Loucy (cell line): ENCODE results near the gene TMEM178A.

ENCODE experiments used
- H2AFZ ChIP-seq: fragments of 200-600 bp; sonication (generic); 2 replicates; pipeline ENCODE4 v1.6.0; 2016; ENCODE audit warnings: antibody characterized with exemption, mild to moderate bottlenecking, low read length, moderate library complexity
- H3F3A ChIP-seq: fragments of 200-600 bp; 2 replicates; pipeline ENCODE4 v1.6.0; 2016; ENCODE audit warnings: antibody characterized with exemption, low read depth, mild to moderate bottlenecking
- H3K27me3 ChIP-seq: fragments of 200-600 bp; sonication (generic); 2 replicates; pipeline ENCODE4 v1.6.1; 2014; ENCODE audit warnings: low read length, mild to moderate bottlenecking; ENCODE audit not compliant: insufficient read depth, poor library complexity, severe bottlenecking
- H3K36me3 ChIP-seq: fragments of 200-600 bp; sonication (generic); 2 replicates; pipeline ENCODE4 v1.6.1; 2016; ENCODE audit warnings: low read length; ENCODE audit not compliant: insufficient read depth
- H3K4me1 ChIP-seq: fragments of 200-600 bp; sonication (generic); 2 replicates; pipeline ENCODE4 v1.5.1; 2014; ENCODE audit warnings: low read length, mild to moderate bottlenecking; ENCODE audit not compliant: insufficient read depth, poor library complexity, severe bottlenecking
- H3K4me2 ChIP-seq: fragments of 200-600 bp; sonication (generic); 2 replicates; pipeline ENCODE4 v1.6.0; 2014; ENCODE audit warnings: antibody characterized with exemption, low read length, low read depth, mild to moderate bottlenecking; ENCODE audit not compliant: poor library complexity, severe bottlenecking
- H3K4me3 ChIP-seq: fragments of 200-600 bp; sonication (generic); 2 replicates; pipeline ENCODE4 v1.5.1; 2014; ENCODE audit warnings: low read length, mild to moderate bottlenecking, mixed read lengths; ENCODE audit not compliant: poor library complexity, severe bottlenecking
- H3K79me2 ChIP-seq: fragments of 200-600 bp; sonication (generic); 2 replicates; pipeline ENCODE4 v1.6.1; 2014; ENCODE audit warnings: low read length; ENCODE audit not compliant: insufficient read depth
- H3K9ac ChIP-seq: fragments of 200-600 bp; sonication (generic); 2 replicates; pipeline ENCODE4 v1.6.0; 2014; ENCODE audit warnings: mild to moderate bottlenecking, low read depth, low read length, moderate library complexity; ENCODE audit not compliant: poor library complexity, severe bottlenecking
- H3K9me2 ChIP-seq: fragments of 200-600 bp; sonication (generic); replicated peaks from 2 replicates; pipeline ENCODE4 v1.6.1; 2016; ENCODE audit warnings: low read depth, low read length, mixed read lengths
- H3K9me3 ChIP-seq: fragments of 200-600 bp; sonication (generic); 2 replicates; pipeline ENCODE4 v1.6.1; 2014; ENCODE audit warnings: mild to moderate bottlenecking, antibody characterized with exemption, low read length, low read depth; ENCODE audit not compliant: insufficient read depth
- H4K20me1 ChIP-seq: fragments of 200-600 bp; sonication (generic); 2 replicates; pipeline ENCODE4 v1.6.0; 2014; ENCODE audit warnings: antibody characterized with exemption, low read length, mild to moderate bottlenecking; ENCODE audit not compliant: insufficient read depth, poor library complexity, severe bottlenecking
- CTCF ChIP-seq: fragments of 200-600 bp; sonication (generic); conservative IDR thresholded peaks from 2 replicates; pipeline ENCODE4 v1.5.1; 2014; ENCODE audit warnings: mild to moderate bottlenecking, antibody characterized with exemption, low read length
- EZH2phosphoT487 ChIP-seq: fragments of 200-600 bp; IDR thresholded peaks from 2 replicates; pipeline ENCODE4 v1.6.1; 2018; ENCODE audit warnings: antibody characterized with exemption, mild to moderate bottlenecking, moderate library complexity, borderline replicate concordance

Gene TMEM178A

GRCh38 chr2:39733070-39733674 lies 67.5 kb downstream of the TMEM178A start:
- no peak overlapping the region for H2AFZ ChIP-seq
- no peak overlapping the region for H3K4me3 ChIP-seq
- H3K9ac ChIP-seq: no peak overlapping the region
- peaks cover 42% of the 10 kb centered on the region for H3K36me3 ChIP-seq
- no peaks in the 10 kb centered on the region for H3K27me3 ChIP-seq
- H3K4me2 ChIP-seq: no peak overlapping the region
- no peaks in the 10 kb centered on the region for H4K20me1 ChIP-seq
- TF ChIP-seq CTCF (no peak), EZH2phosphoT487 (no peak)
- no peaks in the 10 kb centered on the region for H3F3A ChIP-seq
- H3K9me2 ChIP-seq: no peaks in the 10 kb centered on the region
- H3K9me3 ChIP-seq: no peaks in the 10 kb centered on the region
- H3K4me1 ChIP-seq: peaks cover 6% of the 10 kb centered on the region
- H3K79me2 ChIP-seq: peaks cover 5% of the 10 kb centered on the region; the same call in 1 of the 2 replicates

DNA sequence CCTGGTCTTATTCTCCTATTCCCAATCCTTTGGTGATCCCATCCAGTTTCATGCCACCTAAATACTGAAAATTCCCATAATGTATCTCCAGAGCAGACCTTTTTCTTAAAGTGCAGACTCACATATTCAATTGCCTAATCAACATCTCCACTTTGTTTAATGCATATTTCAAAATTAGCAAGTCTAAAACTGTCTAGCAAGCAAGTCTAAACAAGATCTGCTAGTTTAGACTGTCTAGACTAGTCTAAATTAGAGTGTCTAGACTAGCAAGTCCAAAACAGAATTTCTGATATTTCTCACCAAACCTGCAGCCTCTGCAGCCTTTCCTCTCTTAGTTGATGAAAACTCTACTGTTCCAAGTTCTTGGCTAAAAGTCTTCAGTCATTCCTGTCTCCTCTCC lies 68.7 kb downstream of the TMEM178A start:
- Histone ChIP-seq H4K20me1 (no peaks in the 10 kb centered on the region), H3K4me3 (no peak overlapping the region), H3K9ac (no peak overlapping the region), H3K4me2 (no peak overlapping the region), H3K36me3 (peaks cover 50% of the 10 kb centered on the region), H2AFZ (no peak overlapping the region), H3K4me1 (no peaks in the 10 kb centered on the region), H3K79me2 (peaks cover 5% of the 10 kb centered on the region; the same call in 1 of the 2 replicates), H3K9me3 (no peaks in the 10 kb centered on the region), H3K9me2 (no peaks in the 10 kb centered on the region), H3K27me3 (no peaks in the 10 kb centered on the region), H3F3A (no peaks in the 10 kb centered on the region)
- TF ChIP-seq CTCF: no peak
- TF ChIP-seq EZH2phosphoT487: no peak

DNA sequence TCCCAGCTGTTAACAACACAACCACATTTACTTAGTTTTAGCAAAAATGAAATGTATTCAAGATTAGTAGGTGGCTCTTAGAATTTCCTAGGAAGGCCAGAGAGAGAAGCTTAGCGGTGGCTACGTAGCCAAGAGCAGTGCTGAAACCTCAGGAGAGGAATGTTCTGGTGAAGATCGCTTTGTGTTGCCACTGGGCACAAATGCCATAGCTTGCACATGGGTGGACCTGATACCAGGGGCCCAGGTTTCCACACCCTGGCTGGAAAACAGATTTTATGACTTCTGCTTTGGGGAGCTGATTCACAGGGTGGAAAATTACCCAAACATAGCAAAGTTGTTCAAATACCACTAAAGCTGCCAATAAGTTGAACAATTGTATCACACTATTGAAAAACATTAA lies 69.9 kb downstream of the TMEM178A start:
- TF ChIP-seq CTCF: no peak
- no peak for TF ChIP-seq EZH2phosphoT487
- H4K20me1 ChIP-seq: no peaks in the 10 kb centered on the region
- no peak overlapping the region for H3K4me3 ChIP-seq
- H3K79me2 ChIP-seq: peaks cover 5% of the 10 kb centered on the region; the same call in 1 of the 2 replicates
- H3K9ac ChIP-seq: no peak overlapping the region
- no peaks in the 10 kb centered on the region for H3K9me3 ChIP-seq
- no peak overlapping the region for H3K4me2 ChIP-seq
- no peaks in the 10 kb centered on the region for H3K27me3 ChIP-seq
- H3K9me2 ChIP-seq: no peaks in the 10 kb centered on the region
- H3K4me1 ChIP-seq: no peaks in the 10 kb centered on the region
- peaks cover 61% of the 10 kb centered on the region for H3K36me3 ChIP-seq
- no peaks in the 10 kb centered on the region for H3F3A ChIP-seq
- H2AFZ ChIP-seq: no peak overlapping the region
